Amygdala (tissue), 56 donors: ENCODE results near the gene DLGAP3.
"Not testable (repeated sequence)": the region's sequence is repeated elsewhere in the genome, so short reads cannot be mapped to it uniquely, and the experiment has no call there.

Experiments used
- DNase-seq, 56 donors: peaks; one replicate each; lab custom pipeline; 2025; lab: John Stamatoyannopoulos, UW

Gene DLGAP3

DNA sequence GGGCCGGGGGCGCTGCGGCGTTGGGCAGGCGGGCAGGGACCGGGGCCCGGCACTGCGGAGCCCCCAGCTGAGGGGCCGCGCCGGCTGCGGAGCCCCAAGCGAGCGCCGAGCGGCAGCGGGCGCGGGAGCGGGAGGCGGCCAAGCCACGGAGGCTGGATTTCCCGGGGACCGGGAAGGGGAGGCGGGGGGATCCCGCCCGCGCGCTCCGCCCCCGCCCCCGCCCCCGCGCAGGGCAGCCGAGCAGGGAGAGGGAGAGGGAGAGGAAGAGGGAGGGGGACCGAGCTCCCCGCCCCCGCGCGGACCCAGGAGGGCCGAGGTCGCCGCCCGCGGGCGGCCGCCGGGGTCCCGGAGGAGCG, at the start of gene DLGAP3:
DLGAP3 (minus strand) TSS at position 154 of the 356 bp plus-strand sequence. CDS start 24,267 bp downstream, outside the sequence.
- DNase-seq = peak in 2 of 56 donors; percentile 30 to 36

DNA sequence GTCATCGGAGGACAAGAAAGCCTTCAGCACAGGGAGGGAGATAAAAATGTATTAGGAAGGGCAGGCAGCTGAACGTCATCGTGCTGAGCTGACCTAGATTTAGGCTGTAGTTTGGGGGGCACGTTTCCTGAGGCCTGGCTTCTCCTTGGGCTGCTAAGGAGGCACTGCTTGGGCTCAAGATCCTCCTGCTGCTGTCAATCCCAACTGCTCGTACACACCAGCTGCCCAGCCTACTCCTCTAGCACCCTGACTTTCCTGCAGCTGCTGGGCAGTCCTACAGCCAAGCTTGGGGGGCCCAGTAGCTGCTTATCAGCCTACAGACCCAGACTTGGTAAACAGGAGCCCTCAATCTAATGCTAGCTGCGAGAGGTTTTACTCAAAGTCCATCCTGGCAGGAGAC, 49.5 kb upstream of the DLGAP3 start:
- no peak for DNase-seq

- no peak for DNase-seq
Observed at GRCh38 chr1:34977858-34978257, 48.4 kb upstream of the DLGAP3 start.

- no peak for DNase-seq
Observed at GRCh38 chr1:34977210-34977471, 47.7 kb upstream of the DLGAP3 start.

DNA sequence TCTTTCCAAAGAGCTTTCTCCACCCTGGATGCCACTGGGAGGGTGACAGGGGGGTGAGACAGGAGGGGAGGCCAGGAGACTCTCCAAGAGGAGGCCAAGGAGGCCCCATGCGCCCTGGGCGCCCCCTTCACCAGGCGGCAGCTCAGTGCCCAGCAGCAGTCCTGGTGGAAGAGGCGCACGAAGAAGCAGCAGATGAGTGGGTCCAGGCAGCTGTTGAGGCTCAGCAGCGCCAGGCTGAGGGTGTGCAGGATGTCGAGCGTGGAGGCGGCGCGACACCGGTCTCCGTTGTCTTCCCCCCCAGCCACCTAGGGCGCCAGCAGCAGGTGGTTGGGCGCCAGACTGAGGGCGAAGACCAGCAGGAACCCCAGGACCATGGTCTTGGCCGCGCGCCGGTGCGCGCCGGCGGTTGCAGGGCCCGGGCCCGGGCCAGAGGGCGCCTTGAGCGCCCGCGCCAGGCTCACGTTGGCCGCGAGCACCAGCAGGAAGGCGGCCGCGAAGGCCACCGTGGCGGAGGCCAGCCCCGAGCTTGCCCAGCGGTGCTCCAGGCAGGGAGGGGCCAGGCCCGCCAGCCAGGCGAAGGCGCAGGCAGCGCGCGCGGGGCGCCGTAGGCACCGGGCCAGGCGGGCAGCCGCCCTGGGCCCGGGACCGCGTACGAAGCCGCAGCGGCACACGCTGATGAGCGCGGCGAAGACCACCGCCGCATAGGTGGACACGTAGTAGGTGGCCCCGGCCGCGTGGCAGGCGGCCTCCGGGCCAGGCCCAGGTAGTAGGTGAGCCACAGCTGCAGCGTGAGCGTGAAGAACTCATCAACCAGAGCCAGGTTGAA, 47.1 kb upstream of the DLGAP3 start:
- DNase-seq = no peak

GRCh38 chr1:34975771-34976170, 46.3 kb upstream of the DLGAP3 start:
- no peak for DNase-seq

- no peak for DNase-seq
Observed at GRCh38 chr1:34975338-34975737, 45.9 kb upstream of the DLGAP3 start.

DNA sequence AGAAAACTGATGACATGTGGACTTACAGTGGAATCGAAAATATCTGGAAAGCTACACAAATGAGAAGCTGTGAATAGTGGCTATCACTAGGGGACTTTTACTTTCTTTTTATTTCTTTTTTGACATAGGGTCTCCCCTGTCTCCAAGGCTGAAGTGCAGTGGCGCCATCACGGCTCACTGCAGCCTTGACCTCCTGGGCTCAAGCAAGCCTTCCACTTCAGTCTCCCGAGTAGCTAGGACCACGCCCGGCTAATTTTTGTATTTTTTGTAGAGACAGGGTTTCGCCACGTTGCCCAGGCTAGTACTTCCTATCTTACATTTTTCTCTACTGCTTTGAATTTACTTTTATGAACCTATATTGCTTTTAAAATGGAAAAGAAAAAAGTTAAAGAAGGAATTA, 45.2 kb upstream of the DLGAP3 start:
- no peak for DNase-seq

GRCh38 chr1:34973326-34973725, 43.9 kb upstream of the DLGAP3 start:
- no peak for DNase-seq

- no peak for DNase-seq
Observed at GRCh38 chr1:34970829-34971228, 41.4 kb upstream of the DLGAP3 start.

GRCh38 chr1:34970220-34970735, 40.8 kb upstream of the DLGAP3 start:
- no peak for DNase-seq

DNA sequence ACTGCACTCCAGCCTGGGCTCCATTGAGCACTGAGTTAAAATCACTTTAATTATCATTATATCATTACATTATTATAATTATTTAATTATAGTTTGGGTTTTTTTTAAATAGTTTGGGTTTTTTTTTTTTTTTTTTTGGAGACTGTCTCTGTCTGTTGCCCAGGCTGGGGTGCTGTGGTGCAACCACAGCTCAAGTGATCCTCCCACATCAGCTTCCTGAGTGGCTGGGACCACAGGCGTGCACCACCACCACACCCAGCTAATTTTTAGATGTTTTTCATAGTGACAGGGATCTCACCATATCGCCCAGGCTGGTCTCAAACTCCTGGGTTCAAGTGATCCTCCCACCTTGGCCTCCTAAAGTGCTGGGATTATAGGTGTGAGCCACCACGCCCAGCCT, 38.8 kb upstream of the DLGAP3 start:
- not testable (repeated sequence) for DNase-seq

DNA sequence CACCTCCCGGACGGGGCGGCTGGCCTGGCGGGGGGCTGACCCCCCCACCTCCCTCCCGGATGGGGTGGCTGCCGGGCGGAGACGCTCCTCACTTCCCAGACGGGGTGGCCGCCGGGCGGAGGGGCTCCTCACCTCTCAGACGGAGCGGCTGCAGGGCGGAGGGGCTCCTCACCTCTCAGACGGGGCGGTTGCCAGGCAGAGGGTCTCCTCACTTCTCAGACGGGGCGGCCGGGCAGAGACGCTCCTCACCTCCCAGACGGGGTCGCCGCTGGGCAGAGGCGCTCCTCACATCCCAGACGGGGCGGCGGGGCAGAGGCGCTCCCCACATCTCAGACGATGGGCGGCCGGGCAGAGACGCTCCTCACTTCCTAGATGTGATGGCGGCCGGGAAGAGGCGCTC, 38.2 kb upstream of the DLGAP3 start:
- DNase-seq = not testable (repeated sequence)

DNA sequence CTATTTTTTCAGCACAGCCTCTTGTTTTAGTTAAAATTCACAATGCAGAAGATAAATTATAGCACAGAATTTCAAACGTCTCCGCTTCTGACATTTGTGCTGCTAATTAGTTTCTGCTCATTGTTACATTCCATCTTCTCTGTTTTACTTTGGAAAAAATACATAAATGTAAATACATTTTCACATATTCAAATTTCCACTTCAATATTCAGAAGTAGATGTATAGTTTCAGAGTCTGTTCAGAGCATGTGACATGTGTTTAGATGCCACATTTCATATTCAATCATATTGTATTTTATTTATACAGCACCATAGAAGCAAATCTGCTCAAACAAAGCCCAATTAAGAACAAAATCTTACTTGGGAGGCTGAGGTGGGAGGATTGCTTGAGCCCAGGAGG, 36.1 kb upstream of the DLGAP3 start:
- DNase-seq = no peak

GRCh38 chr1:34950428-34950827, 21.0 kb upstream of the DLGAP3 start:
- DNase-seq = no peak

DNA sequence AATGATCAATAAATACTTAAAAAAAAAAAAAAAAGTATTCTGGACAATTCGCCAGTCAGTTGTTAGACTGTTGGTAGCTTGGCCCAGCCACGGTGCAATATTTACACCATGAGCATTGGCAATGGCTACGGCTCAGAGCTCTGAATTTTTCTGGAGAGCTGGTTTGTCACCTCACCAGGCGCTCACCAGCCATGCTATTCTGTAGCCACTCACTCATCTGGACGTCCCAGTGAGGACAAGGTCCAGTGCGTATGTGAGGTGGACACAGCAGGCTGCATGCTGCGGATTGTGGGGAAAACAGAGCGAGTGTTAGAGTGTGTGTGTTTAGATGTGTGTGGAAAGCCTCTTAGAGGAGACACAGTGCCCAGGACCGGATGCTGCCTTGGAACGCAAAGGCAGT, 19.3 kb upstream of the DLGAP3 start:
- not testable (repeated sequence) for DNase-seq

- not testable (repeated sequence) for DNase-seq
Observed at GRCh38 chr1:34947641-34948314, 18.3 kb upstream of the DLGAP3 start.

DNA sequence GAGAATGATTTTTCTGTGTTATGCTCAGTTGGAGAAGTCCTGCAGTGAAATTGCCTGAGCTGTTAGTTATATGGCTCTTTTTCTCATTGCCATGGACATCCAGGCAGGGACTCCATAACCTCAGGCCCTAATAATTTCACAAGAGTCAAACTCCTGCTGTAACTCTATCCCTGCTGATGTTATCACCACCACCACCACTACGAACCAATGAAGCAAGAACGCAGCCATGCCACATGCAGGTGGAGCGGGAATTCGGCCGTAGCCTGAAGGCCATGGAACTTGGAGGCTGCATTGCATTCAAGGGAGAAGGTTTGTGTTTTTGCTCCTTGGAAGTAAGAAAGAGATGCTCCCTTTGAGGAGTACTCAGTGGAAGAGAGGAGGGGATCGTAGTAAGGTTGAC, 16.8 kb upstream of the DLGAP3 start:
- DNase-seq = no peak

DNA sequence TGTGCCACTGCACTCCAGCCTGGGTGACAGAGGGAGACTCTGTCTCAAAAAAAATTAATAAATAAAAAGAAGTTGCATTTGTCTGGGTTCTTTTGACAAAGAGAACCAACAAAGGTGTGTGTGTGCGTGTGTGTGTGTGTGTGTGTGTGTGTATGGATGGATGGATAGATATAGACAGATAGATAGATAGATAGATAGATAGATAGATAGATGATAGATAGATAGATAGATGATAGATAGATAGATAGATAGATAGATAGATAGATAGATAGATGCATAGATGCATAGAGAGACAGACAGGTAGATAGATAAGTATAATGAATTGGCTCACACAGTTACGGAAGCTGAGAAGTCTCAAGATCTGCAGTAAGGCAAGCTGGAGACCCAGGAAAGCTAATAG, 12.3 kb upstream of the DLGAP3 start:
- DNase-seq = not testable (repeated sequence)

DNA sequence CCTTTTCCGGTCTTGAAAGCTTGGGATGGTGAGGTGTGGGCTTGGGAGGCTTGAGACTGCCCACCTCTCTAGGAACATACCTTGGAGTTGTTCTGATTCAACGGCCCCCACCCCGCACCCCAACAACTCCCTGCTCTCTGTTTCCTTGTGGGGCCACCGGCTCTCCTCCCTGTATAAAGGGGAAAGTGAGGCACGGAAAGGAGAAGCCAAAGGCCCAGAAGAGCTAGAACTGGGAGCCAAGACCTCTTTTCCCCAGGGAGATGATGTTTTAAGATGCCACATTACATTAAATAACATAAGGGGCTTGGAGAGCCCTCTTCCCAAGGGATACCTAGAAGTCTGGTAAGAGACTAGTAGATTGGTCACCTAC, 1.2 kb upstream of the DLGAP3 start:
- no peak for DNase-seq

DNA sequence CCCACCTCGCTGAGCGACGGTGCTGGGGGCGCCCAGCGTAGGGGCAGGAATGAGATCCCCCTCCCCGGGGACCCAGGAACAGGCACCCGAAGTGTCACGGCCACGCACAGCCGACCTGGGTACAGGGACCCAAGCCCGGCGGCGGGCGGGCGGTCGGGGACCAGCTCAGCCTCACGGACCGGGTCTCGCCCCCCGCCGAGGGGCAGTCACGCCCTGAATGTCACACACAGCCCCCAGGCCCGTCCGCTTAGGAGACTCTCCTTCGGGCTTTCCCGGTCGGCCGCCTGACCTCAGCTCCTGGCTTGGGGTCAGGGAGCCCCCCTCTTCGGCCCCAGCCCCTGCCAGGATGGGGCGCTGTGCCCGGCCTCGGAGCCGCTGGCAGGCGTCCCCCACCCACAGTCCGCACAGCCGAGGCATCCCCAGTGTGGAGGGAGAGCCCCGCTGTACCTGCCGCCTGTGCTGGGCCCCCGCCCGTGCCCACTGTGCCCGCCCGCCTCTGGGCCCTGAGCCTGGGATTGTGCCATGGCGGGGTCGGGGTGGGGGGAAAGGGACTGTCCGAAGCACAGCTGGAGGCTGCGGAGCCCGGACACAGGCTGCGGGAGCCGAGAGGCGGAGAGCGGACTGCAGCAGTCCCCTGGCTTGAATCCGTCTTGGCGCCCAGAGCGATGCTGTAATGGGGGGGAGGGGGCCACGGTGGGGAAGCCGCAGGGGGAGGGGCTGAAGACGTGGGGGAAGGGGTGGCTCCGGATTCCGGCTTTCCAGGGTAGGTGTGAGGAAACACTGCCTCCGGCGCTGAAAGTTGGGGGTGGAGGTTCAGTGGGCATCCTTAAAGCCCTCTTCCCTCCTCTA, 627 bp upstream of the DLGAP3 start:
- no peak for DNase-seq
